Prostate gland (tissue), 2 donors: Measurements from ENCODE around the gene WWOX.

Source experiments
- CTCF ChIP-seq, 4 experiments: fragments of 200-600 bp in 2 of 4; fragments of 450-650 bp in 2 of 4; sonication (generic) in 2 of 4; IDR thresholded peaks; 1 replicate in 3 of 4; 2 replicates in 1 of 4; pipeline ENCODE4 v1.5.1; 2016 to 2019; ENCODE audit warnings: antibody characterized with exemption in 4 of 4, mild to moderate bottlenecking in 2 of 4, moderate library complexity in 2 of 4
- POLR2A ChIP-seq: fragments of 450-650 bp; IDR thresholded peaks from one replicate; pipeline ENCODE4 v1.6.1; 2016; ENCODE audit warnings: antibody characterized with exemption, mild to moderate bottlenecking
- POLR2AphosphoS5 ChIP-seq: sonication (generic); formaldehyde crosslinking; IDR thresholded peaks from one replicate; pipeline ENCODE4 v1.6.1; 2017; ENCODE audit warnings: antibody characterized with exemption

- TF ChIP-seq CTCF (IDR thresholded peaks at IDR 0.05), result no peak
- TF ChIP-seq POLR2A, result no peak
- TF ChIP-seq POLR2AphosphoS5, result no peak
Observed at GRCh38 chr16:79037521-79038373, 938.3 kb downstream of the WWOX start.
